HG03103 (cell line): ENCODE data around the gene ARHGAP10.
"Not testable (repeated sequence)": the region's sequence is repeated elsewhere in the genome, so short reads cannot be mapped to it uniquely, and the experiment has no call there.

Experiments used
- ATAC-seq: cut with Tn5 transposase; IDR thresholded peaks from one replicate; pipeline ENCODE4 v1.9.1; 2021; ENCODE audit warnings: low read depth; ENCODE audit not compliant: unreplicated experiment

Gene ARHGAP10

GRCh38 chr4:148076964-148077363 is 345.1 kb downstream of the ARHGAP10 start:
- no peak for ATAC-seq

- no peak for ATAC-seq
Measured at GRCh38 chr4:148077581-148077980, 345.7 kb downstream of the ARHGAP10 start.

DNA sequence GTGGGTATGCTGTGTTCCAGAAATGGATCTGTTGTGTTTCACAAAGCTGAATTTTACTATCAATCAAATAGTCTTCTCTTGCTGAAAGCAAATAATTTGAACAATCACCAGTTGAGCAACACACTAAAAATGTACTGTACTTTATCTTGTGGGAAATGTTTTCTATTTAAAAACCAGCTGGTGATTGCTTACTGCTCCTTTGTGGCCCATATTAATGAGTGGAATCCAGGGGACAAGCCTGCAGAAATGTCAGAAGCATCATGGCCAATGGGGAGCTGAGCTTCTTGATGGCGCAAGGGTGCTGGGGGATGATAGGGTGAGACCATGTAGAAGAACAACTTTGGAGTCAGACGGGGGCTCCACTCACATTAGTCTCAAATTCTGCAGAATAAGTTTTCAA is 346.2 kb downstream of the ARHGAP10 start:
- ATAC-seq, result no peak

GRCh38 chr4:148079961-148080360 is 348.1 kb downstream of the ARHGAP10 start:
- ATAC-seq, result no peak

- ATAC-seq, result no peak
Measured at GRCh38 chr4:148081267-148081666, 349.4 kb downstream of the ARHGAP10 start.

- ATAC-seq, result no peak
Measured at GRCh38 chr4:148081745-148082144, 349.9 kb downstream of the ARHGAP10 start.

DNA sequence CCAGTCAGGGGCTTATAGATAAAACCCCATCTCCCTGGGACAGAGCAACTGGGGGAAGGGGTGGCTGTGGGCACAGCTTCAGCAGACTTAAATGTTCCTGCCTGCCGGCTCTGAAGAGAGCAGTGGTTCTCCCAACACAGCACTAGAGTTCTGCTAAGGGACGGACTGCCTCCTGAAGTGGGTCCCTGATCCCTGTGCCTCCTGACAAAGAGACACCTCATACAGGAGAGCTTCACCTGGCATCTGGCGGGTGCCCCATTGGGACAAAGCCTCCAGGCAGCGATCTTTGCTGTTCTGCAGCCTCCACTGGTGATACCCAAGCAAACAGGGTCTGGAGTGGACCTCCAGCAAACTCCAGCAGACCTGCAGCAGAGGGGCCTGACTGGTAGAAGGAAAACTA is 351.2 kb downstream of the ARHGAP10 start:
- not testable (repeated sequence) for ATAC-seq

DNA sequence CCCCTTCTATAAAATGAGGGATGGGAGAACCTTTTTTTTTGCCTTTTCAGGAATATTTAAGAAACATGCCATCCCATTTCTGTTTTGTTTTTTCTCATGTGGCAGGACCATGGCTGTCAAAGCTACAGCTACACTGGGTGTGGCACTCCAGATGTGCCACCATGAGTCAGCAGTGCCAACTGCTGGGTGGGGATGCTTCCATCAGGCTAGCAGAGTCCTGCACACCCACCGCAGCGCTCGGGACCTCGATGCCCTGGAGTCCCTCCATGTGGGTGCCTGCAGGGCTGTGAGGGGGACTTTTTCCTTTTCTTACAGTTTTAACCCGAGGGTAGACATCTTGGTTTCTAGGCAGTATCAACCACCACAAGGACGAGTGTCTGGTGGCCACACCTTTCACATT is 357.7 kb downstream of the ARHGAP10 start:
- no peak for ATAC-seq

- ATAC-seq, result no peak
Measured at GRCh38 chr4:148090029-148090428, 358.1 kb downstream of the ARHGAP10 start.

- no peak for ATAC-seq
Measured at GRCh38 chr4:148090503-148091476, 358.9 kb downstream of the ARHGAP10 start.

GRCh38 chr4:148091896-148092295 is 360.0 kb downstream of the ARHGAP10 start:
- no peak for ATAC-seq

DNA sequence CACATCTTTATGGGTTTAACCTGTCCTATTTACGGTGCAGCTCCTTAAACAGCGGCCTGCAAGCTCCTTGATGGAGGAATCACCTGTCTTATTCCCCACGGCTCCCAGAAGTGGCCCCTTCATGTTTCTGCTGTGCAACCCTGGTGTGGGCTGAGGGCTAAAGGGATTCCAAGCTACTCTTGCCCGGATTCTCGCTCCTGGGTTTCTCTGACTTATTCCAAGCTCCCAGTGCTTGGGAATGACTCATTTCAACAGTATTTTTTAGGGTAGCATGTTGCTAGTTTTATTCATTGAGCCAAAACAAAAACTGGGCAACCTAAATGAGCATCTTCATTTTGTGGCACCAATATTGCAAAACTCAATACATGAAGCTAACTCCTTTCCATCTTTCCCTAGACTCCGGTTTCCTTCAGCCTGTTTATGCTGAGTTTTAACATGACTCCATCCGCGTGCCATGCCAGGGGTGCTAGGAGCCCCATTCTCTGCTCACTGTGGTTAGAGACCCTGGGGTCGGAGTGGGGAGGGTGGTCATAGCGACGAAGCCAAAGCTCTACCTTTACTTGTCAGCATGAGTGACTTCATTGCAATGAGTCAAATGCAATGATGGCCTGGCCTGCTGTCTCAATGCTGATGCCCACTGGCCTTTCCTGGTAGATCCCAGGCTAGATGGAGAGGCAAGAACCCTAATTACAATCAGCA is 360.6 kb downstream of the ARHGAP10 start:
- ATAC-seq, result no peak

- ATAC-seq, result no peak
Measured at GRCh38 chr4:148093065-148093464, 361.2 kb downstream of the ARHGAP10 start.

- ATAC-seq, result no peak
Measured at GRCh38 chr4:148094149-148094548, 362.3 kb downstream of the ARHGAP10 start.

DNA sequence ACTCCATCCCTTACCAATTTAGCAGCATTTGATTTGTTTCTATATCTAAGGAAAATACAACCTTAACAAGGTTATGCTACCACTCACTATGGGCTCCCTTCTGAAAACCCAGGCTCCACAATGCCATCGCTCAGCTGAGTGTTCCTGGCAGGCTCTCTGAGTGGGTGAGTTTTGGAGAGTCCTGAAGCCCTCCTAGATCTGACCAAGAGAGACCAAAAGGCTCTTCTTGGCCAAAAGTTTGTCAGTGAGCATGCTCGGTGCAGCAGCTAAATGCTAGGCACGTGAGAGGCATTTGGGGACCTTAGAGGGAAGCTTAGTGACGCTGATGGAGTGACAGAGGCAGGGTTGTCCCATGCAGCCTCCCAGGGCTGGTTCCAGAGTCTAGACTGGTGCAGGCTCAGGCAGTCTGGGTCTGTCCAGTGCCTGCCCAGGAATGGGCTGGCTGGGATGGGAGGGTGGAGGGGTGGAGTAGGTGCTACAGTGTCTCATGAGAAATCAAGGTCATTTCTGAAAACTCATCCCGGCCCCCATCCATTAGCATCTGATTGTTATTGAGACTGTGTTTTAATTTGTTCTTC is 363.5 kb downstream of the ARHGAP10 start:
- no peak for ATAC-seq

- ATAC-seq, result no peak
Measured at GRCh38 chr4:148097801-148098200, 365.9 kb downstream of the ARHGAP10 start.

DNA sequence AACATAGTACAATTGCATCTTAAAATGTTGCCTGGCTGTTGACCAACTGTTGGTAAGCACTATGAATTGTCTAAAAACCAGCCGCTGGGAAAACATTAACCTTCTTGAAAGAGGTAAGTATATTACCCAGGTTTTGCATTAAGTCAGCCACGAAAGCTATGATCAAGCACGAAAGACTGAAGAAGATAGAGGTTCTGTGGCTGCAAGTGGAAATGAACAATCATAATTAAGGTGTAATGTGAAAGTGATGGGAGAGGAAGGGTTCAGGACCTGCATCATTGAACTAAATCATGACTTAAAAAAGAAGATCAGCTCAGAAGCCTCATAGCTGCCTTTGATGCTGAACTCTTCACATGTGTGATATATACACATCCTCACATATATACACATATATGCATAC is 369.3 kb downstream of the ARHGAP10 start:
- ATAC-seq, result no peak

DNA sequence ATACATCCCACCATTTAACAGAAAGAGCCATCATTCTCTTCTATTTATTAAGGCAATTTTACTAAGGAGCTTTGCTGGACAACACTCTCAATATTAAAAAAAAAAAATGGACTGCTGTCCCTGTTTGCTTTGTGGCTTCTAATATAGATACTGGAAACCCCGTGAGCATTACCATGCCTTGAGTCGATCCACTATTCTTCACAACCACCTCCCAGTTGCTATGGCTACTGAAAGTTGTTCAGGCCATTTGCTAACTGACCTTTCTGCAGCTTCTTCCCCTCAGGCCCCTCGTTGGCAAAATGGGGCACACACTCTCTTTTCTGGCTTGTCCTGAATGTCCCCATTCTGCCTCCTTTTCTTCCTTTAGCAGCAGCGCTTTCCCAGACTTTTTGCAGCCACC is 369.9 kb downstream of the ARHGAP10 start:
- no peak for ATAC-seq

- no peak for ATAC-seq
Measured at GRCh38 chr4:148103597-148104355, 371.9 kb downstream of the ARHGAP10 start.

GRCh38 chr4:148108766-148109165 is 376.9 kb downstream of the ARHGAP10 start:
- ATAC-seq, result no peak

DNA sequence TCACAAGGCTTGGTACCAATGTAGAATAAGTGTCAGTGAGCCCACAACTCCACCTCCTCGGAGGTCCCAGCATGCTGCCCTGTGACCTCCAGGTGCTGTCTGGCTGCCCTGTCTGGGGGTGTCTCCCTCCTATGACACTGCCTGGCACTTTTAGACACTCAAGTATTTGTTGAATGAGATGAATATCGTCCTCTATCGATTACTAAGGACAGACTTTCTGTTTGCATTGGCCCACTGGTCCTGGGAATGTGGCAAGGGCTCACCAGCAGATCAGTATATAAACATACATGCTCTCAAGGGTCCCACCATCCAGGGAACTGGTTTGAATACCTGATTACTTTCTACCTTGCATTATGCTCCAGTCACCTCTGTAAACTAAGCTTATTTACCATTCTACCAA is 377.3 kb downstream of the ARHGAP10 start:
- no peak for ATAC-seq
